ENCODE results near the gene CCDC144A.

GRCh38 chr17:16661217-16661616 lies 28.8 kb upstream of the CCDC144A start:
- TF ChIP-seq POLR2A (IDR thresholded peaks at IDR 0.05; ENCODE audit: low read length) = no peak
- TF ChIP-seq GATA1 (IDR thresholded peaks at IDR 0.05; ENCODE audit: low read depth, low read length) = no peak
